GM21360 (cell line): ENCODE results near the gene CCDC92.

ENCODE experiments used
- ATAC-seq: cut with Tn5 transposase; IDR thresholded peaks from one replicate; pipeline ENCODE4 v1.9.1; 2021; ENCODE audit warnings: mild to moderate bottlenecking, moderate library complexity; ENCODE audit not compliant: unreplicated experiment

Gene CCDC92

GRCh38 chr12:124002654-124003053 is 30.0 kb upstream of the CCDC92 start:
- ATAC-seq = no peak

DNA sequence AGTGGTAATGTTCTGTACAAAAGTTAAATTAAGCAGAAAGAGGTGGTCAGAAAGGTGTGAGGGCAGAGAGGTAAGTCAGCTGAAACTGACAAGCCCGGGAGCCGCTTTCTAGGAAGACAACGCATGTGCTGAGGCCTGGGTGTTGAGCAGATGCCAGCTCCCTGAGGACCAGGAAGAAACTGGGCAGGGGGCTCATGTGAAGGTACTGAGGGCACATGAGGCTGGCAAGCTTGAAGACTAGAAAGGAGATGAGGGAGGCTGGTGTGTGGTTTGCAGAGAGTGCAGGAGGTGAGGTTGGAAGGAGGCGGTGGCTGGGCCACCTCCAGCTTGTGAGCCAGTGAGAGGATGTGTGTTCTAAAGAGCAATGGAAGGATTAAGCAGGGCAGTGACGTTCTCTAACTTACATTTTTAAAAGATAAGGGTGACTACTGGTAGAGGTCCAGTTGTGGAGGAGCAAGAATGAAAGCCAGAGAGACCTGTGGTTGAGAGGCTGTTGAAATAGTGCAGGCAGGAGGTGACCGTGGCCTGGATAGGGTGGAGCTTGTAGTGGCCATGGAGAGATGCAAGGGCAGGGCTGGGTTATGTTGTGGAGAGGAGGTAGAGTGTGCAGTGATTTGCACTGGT is 29.5 kb upstream of the CCDC92 start:
- ATAC-seq = no peak

GRCh38 chr12:124001343-124001742 is 28.7 kb upstream of the CCDC92 start:
- no peak for ATAC-seq

DNA sequence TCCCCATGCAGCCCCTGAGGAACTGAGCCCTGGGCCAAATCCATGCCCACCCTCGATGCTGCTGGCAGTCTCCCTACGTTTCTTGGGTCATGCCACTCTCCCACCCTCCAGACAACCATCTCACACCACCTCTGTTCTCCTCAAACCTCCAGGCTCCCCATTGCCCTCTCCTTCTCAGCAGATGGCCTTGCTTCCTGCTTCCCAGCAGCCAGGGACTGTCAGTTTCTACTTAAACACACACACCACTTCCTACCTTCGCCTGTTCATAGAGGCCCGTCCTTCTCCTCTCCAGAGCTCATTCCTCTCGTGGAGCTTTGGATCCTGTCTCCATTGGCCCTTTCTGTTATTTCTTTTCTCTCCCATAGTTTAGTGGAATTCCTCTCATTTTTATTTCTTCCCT is 27.5 kb upstream of the CCDC92 start:
- ATAC-seq = no peak

GRCh38 chr12:123998991-123999359 is 26.3 kb upstream of the CCDC92 start:
- ATAC-seq = no peak

DNA sequence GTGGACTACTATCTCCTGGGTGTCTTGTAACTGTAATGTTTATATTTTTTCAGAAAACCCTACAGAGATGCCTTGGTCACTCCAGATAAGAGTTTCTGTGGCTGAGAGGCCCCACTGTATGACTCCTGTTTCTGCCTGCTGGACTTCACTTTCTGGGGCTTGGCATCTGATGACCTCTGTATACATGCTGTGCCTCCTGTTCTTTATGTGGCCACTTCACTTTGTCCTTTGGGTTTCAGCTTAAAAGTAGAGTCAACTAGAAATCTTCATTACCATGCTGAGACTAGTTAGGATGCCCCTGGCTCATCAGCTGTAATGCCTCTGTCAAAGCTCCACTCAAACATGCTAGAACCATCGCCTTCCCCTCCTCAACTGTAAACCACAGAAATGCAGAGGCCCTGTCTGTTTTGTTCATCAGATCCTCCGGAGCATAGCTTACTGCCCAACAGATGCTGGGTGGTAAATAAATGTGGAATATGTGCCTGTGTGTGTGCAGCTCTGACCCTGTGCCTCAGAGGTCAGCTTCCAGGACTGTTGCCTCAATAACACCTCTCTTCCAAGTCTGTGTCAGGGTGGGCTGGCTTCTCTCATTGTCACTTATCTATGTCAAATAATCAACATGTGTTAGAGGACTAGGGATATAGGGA is 25.8 kb upstream of the CCDC92 start:
- ATAC-seq = no peak

DNA sequence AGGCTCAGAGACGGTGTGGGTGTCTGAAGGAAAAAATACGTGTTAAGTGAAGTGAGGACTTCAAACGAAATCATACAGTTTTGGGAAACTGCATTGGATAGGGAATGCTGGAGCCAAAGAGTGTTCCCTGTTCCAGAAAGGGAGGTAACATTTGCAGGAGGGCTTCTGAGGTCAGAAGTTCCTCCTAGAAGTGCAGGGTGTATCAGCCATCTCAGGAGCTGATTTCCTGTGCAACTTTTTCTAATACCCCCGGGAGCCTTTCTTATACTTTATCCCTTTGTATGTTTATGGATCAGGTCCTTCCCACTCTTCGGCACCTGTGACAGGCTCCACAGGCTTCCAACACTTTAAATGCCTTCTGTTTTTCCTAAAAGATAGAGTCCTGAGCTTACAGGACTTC is 25.3 kb upstream of the CCDC92 start:
- no peak for ATAC-seq

GRCh38 chr12:123997033-123997822 is 24.6 kb upstream of the CCDC92 start:
- ATAC-seq = no peak

DNA sequence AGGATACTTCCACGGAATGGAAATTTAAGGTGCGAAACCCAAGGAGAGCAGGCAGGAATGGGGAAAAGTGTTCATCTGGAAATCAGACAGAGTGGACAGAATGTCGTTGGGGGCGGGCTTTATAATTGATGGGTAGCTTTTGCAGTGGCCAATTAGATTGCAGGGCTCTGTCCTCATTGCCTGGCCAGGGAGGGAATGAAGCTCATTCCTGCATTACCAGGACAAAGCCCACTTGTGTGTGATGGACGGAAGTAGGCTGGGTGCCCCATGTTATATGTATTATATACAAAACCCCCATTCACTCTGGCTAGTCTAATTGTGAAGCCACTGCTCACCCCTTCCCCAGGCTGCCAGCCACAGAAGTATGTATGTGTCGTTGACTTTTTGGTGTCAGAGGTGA is 23.9 kb upstream of the CCDC92 start:
- ATAC-seq = no peak

DNA sequence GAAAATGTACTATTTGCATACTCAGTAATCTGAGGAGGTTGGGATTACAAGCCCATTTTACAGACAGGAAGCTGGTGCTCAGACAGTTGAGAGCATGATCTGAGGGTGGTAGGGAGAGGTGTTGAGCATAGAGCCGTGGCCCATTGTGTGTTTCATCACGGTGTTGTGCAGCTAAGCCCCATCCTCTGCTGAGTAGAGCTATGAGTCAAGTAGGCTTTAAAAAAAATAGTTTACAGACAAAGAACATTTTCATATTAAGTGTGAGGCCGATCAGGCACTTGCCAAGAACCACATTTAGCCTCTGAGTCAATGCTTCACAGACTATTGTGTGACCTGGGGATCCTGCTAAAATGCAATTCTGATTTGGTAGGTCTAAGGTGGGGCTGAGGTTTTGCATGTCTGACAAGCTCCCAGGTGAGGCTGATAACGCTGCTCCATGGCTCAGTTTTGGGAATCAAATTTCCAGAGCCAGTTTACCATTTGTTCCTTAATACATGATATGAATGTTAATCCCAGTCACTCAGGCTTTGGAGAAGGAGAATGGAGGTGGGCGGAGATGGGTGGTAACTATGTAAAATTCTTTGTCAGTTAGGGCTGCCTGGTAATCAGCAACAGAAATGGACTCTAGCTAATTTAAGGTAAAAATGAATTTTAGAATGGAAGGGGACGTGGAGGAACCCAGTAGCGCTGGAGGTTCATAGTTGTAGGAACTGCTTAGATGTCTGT is 22.6 kb upstream of the CCDC92 start:
- ATAC-seq = no peak

DNA sequence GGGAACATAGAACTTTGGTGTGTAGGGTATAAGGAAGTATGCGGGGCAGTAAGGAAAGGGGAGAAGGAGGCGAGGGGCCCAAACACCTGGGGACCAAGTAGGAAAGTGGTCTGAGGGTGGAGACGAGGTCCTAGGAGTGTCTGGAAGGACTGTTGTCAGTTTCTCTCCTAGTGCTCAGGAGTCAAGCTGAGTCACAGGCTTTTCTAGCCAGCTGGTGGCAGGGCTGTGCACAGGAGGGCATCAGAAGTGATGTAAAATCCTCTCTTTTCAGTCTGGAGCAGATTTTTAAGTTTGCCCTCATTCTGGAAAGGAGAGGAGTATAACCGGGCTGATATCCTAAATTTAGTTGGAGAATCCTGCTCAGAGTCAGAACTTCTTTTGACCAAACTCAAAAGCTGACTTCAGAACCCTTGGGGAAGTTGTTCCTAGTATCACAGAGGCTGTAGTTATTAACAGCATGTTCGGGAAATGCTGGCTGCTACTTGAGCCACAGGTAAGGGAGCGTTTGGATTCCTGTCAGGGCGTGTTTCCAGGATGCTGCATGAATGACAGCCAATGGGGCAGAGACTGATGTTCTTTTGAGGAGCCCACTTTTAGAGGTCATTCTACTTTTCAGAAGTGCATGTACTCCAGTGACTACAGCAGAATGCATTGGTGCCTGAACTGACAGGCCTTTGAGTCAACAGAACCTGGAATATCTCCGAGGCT is 19.6 kb upstream of the CCDC92 start:
- ATAC-seq = no peak

- no peak for ATAC-seq
Measured at GRCh38 chr12:123991372-123991951, 18.8 kb upstream of the CCDC92 start.

GRCh38 chr12:123990511-123990910 is 17.9 kb upstream of the CCDC92 start:
- no peak for ATAC-seq

GRCh38 chr12:123989753-123990152 is 17.1 kb upstream of the CCDC92 start:
- no peak for ATAC-seq

DNA sequence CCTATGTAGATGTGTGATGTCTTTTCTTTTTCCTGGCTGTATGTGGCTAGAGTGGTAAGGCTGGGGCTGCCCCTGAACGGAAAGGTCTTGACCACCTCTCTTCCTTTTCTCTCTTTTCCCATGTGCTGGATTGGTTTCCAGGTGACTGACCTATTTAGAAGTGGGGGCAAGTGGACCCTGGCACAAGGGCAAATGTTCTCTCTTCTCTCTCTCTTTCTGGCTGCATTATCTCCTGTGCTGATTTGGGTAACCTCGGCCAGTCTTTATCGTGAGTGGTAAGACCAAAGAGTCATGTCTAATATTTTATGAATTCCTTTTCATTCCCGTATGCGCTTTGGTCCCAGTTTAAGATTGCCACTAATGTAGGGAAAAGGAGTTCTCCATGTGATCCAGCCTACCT is 16.5 kb upstream of the CCDC92 start:
- no peak for ATAC-seq

GRCh38 chr12:123987022-123987421 is 14.4 kb upstream of the CCDC92 start:
- ATAC-seq = no peak

DNA sequence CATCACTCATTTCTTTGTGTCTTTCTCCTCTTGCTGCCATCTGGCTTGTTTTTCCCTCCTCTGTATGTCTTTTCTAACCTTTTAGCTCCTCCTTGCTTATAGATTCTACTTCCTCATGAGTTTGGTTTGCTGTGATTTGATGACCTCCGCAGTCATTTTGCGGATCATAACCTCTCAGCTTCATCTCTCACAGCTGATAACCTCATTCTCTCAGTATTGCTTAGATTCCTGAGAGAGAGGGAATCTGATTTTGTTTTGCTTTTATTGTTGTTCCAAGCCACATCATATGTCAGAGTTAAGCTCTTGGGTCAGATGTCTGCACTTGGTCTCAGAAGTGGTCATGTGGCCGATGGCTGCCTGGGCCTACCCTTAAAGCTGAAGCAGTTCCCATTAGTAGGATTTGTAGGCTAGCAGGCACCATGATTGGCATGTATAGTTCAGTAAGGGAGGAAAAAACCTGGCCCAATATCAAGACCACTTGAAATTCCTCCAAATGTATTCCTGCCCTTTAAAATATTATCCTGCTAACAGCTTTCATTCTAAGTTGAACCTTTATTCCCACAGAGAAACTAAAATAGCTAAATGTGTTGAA is 13.8 kb upstream of the CCDC92 start:
- no peak for ATAC-seq

DNA sequence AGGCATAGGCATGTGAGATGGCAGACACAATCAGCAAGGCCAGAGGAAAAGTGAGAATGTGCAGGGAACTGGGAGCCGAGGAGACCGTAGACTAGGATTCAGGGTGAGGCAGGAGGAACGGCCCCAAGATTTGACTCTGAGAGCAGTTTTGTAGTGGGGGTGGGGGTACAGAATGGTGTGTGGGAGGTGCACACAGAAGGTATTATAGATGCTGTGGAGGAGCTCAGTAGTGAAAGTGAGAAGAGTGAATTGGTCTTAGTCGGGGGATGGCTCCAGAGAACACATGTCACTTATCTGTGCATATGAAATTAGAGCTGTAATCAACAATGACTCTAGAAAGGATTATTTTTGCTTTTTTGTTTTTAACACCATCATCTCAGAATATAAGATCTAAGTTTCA is 12.3 kb upstream of the CCDC92 start:
- ATAC-seq = no peak

GRCh38 chr12:123983822-123984485 is 11.3 kb upstream of the CCDC92 start:
- no peak for ATAC-seq

- no peak for ATAC-seq
Measured at GRCh38 chr12:123982269-123982668, 9.6 kb upstream of the CCDC92 start.
